Measurements from ENCODE around the gene KCNMA1. TPM values are rescaled to one million over a fixed set of nuclear protein-coding genes. Genes with fewer than 3 reads are reported as not detected.

The KCNMA1 gene
- total RNA-seq, 2 donors from 2014 or later, result 0.48 to 0.56 TPM

GRCh38 chr10:77511498-77512218 is 126.0 kb downstream of the KCNMA1 start:
- no peak overlapping the region for H3K27ac Mint-ChIP-seq
- H3K9me3 Mint-ChIP-seq, result no peaks in the 10 kb centered on the region
- H3K27me3 Mint-ChIP-seq, result peaks cover 13% of the 10 kb centered on the region
- no peaks in the 10 kb centered on the region for H3K36me3 Mint-ChIP-seq (ENCODE audit: low read depth)
- H3K4me3 Mint-ChIP-seq, result no peak overlapping the region
- no peak for ATAC-seq (replicated peaks)
- no peaks in the 10 kb centered on the region for H3K4me1 Mint-ChIP-seq

- Mint-ChIP-seq H3K36me3 (ENCODE audit: low read depth) (no peaks in the 10 kb centered on the region), H3K9me3 (no peaks in the 10 kb centered on the region), H3K4me3 (no peak overlapping the region), H3K27me3 (peaks cover 15% of the 10 kb centered on the region), H3K27ac (no peak overlapping the region), H3K4me1 (no peaks in the 10 kb centered on the region)
- no peak for ATAC-seq (replicated peaks)
These were observed 126.9 kb downstream of the KCNMA1 start for GRCh38 chr10:77510695-77511094.

DNA sequence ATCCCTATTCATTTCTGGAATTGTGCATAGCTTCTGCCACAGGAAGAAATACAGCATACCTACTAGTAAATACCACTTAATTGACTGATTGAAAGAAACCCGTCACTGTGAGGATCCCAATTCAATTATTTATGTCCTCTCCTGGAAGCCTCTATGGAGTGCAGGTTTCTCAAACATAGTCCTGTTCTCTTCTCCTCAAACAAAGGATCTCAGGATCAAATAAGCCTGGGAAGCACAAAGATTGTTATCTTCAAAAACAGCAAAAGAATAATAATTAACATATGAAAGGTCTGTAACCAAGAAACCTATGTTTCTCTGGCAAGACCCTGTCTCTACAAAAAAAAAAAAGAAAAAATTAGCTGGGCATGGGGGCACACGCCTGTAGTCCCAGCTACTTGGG is 127.3 kb downstream of the KCNMA1 start:
- no peaks in the 10 kb centered on the region for H3K36me3 Mint-ChIP-seq (ENCODE audit: low read depth)
- no peaks in the 10 kb centered on the region for H3K4me1 Mint-ChIP-seq
- no peak for ATAC-seq (replicated peaks)
- no peaks in the 10 kb centered on the region for H3K9me3 Mint-ChIP-seq
- H3K27ac Mint-ChIP-seq, result no peak overlapping the region
- peaks cover 19% of the 10 kb centered on the region for H3K27me3 Mint-ChIP-seq
- H3K4me3 Mint-ChIP-seq, result no peak overlapping the region

- H3K4me3 Mint-ChIP-seq, result no peak overlapping the region
- no peak overlapping the region for H3K27ac Mint-ChIP-seq
- no peaks in the 10 kb centered on the region for H3K36me3 Mint-ChIP-seq (ENCODE audit: low read depth)
- ATAC-seq (replicated peaks), result no peak
- H3K27me3 Mint-ChIP-seq, result peaks cover 20% of the 10 kb centered on the region
- no peaks in the 10 kb centered on the region for H3K9me3 Mint-ChIP-seq
- no peaks in the 10 kb centered on the region for H3K4me1 Mint-ChIP-seq
These were observed 128.2 kb downstream of the KCNMA1 start for GRCh38 chr10:77509391-77509790.

- Mint-ChIP-seq H3K27ac (no peak overlapping the region), H3K4me3 (no peak overlapping the region), H3K36me3 (ENCODE audit: low read depth) (no peaks in the 10 kb centered on the region), H3K9me3 (no peaks in the 10 kb centered on the region), H3K4me1 (no peaks in the 10 kb centered on the region), H3K27me3 (peaks cover 24% of the 10 kb centered on the region)
- ATAC-seq (replicated peaks), result no peak
These were observed 130.2 kb downstream of the KCNMA1 start for GRCh38 chr10:77507291-77507880.

DNA sequence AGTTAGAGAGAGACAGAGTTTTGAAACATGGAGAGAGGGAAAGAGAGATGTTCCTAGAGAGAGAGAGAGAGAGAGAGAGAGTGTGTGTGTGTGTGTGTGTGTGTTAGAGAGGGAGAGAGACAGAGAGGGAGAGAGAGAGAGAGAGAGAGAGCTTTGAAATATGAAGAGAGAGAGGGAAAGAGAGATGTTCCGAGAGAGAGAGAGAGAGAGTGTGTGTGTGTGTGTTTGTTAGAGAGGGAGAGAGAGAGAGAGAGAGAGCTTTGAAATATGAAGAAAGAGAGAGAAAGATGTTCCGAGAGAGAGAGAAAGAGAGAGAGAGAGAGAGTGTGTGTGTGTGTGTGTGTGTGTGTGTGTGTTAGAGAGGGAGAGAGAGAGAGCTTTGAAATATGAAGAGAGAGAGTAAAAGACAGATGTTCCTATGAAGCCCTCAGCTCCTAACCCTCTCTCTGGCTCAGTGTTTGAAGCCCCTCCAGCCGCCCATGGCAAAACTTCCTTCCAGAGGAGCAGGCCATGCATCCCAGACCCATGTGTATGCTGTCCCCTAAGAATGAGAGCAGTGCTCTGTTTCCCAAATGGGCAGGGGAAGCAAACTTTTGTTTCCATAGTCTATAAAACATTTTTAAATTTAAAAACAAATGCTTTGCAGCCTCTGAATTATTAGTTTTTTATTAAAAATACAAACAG is 130.9 kb downstream of the KCNMA1 start:
- Mint-ChIP-seq H3K36me3 (ENCODE audit: low read depth) (no peaks in the 10 kb centered on the region), H3K4me3 (no peak overlapping the region), H3K27me3 (peaks cover 27% of the 10 kb centered on the region), H3K9me3 (no peaks in the 10 kb centered on the region), H3K4me1 (no peaks in the 10 kb centered on the region), H3K27ac (no peak overlapping the region)
- no peak for ATAC-seq (replicated peaks)

DNA sequence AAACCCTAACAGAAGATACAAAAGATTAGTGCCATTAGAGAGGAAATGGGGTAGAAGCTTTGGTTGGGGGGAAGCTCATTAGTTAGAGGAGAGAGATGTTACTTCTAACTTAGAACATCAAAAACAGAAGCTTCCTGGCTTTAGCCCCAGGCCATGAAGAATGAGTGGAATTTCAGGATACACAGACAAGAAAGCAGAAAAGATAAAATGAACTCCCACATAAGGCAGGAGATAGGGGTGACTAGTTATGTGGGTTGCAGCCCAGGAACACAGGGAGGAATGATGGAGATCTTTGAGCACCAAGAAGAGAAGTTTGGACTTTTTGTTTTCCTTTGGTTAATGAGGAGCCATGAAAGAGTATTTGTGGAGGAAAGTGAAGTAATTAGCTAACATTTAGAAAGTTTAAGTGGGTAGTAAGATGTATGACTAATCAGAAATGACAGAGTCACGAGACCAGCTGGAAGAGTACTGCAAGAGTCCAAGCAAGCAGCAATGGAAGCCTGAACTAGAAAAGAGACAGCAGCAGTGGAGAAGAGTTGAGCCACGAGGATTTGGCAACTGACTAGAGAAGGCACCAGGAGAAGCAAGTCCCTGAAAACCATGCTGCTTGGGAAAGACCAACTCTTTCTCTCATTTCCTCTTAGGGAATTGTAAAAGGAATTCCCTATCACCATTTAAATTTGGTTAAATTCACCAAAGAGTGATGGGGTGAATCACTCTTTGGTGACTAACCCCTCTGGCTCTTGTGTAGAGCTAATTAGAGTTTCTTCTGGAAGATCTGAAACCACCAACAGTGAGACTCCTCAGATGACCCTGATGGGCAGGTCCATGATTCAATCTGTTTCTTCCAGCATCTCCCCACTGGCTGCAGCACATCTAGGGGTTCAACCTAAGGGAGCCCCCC is 131.9 kb downstream of the KCNMA1 start:
- Mint-ChIP-seq H3K4me1 (no peaks in the 10 kb centered on the region), H3K27ac (no peak overlapping the region), H3K36me3 (ENCODE audit: low read depth) (no peaks in the 10 kb centered on the region), H3K27me3 (peaks cover 24% of the 10 kb centered on the region), H3K9me3 (no peaks in the 10 kb centered on the region), H3K4me3 (no peak overlapping the region)
- ATAC-seq (replicated peaks), result peak; percentile 67

DNA sequence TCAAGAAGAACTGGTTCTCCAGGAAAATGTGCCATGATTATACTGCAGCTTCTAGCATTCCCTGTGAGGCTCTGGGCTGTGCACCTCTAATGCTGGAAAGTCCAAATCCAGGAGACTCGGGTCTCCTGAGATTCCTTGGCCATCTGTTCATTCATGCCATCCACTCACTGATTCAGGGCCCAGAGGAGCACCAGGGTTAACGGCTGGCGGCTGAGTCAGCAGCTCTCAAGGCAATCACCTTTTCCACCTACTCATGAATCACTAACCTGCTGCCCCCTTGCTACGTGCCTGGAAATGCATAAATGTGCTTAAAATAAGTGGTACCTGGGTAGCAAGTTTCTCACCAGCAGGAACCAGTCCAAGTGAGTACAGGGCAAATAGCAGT is 132.7 kb downstream of the KCNMA1 start:
- ATAC-seq (replicated peaks), result peak; percentile 25
- H3K36me3 Mint-ChIP-seq (ENCODE audit: low read depth), result no peaks in the 10 kb centered on the region
- H3K4me3 Mint-ChIP-seq, result no peak overlapping the region
- no peaks in the 10 kb centered on the region for H3K4me1 Mint-ChIP-seq
- H3K27me3 Mint-ChIP-seq, result peaks cover 23% of the 10 kb centered on the region
- no peak overlapping the region for H3K27ac Mint-ChIP-seq
- H3K9me3 Mint-ChIP-seq, result no peaks in the 10 kb centered on the region

DNA sequence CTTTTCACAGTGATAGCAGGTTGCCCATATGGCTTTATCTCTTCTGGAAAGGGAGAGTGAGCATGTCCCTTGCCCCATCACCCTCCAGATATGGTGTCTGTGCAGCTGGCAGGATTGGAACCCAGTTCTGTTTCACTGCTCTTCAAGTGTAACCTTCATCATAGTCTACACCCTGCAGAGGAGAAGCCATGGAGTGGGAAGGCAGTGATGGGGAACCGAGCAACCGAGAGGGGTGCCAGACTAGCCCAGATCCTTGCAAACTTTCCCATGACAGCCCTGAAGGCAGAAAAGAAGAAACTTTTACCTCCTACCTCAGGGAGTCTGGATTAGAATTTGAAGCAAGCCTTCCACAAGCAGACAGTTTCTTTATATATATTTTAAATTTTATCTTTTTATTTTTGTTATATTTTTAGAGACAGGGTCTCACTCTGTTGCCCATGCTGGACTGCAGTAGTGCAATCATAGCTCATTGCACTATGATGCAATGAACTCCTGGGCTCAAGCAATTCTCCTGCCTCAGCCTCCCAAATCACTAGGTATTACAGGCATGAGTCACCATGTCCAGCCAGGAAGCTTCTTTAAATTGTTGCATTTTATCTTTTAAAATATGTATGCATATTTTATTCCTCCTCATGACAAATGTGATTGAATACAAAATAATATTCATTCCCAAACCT is 133.3 kb downstream of the KCNMA1 start:
- Mint-ChIP-seq H3K4me3 (no peak overlapping the region), H3K27me3 (peaks cover 23% of the 10 kb centered on the region), H3K36me3 (ENCODE audit: low read depth) (no peaks in the 10 kb centered on the region), H3K27ac (no peak overlapping the region), H3K9me3 (no peaks in the 10 kb centered on the region), H3K4me1 (no peaks in the 10 kb centered on the region)
- ATAC-seq (replicated peaks), result no peak

DNA sequence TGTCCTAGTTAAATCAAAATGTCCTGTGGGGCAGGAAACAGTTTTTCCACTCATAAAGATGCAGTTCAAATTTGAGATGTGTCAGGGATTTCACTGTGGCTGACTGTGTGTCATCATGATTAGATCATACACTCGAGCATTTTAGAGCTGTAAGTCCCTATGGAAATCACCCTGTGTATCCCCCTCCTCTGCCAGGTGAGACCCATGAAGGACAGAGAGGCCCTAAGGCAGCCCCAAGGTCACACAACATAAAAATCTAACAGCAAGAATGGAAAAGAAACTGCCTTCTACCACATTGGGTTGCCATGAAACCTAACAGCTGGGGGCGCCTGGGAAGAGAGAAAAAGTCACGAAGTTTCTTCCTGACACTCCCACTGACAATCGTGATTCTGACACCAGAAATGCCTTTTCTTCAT is 135.8 kb downstream of the KCNMA1 start:
- ATAC-seq (replicated peaks), result peak; percentile 45
- no peaks in the 10 kb centered on the region for H3K36me3 Mint-ChIP-seq (ENCODE audit: low read depth)
- no peak overlapping the region for H3K27ac Mint-ChIP-seq
- H3K27me3 Mint-ChIP-seq, result peaks cover 18% of the 10 kb centered on the region
- H3K9me3 Mint-ChIP-seq, result no peaks in the 10 kb centered on the region
- no peak overlapping the region for H3K4me3 Mint-ChIP-seq
- H3K4me1 Mint-ChIP-seq, result no peaks in the 10 kb centered on the region

GRCh38 chr10:77501152-77501845 is 136.3 kb downstream of the KCNMA1 start:
- H3K4me3 Mint-ChIP-seq, result no peak overlapping the region
- H3K4me1 Mint-ChIP-seq, result no peaks in the 10 kb centered on the region
- peak; percentile 45 for ATAC-seq (replicated peaks)
- peaks cover 14% of the 10 kb centered on the region for H3K27me3 Mint-ChIP-seq
- no peaks in the 10 kb centered on the region for H3K36me3 Mint-ChIP-seq (ENCODE audit: low read depth)
- H3K9me3 Mint-ChIP-seq, result no peaks in the 10 kb centered on the region
- H3K27ac Mint-ChIP-seq, result no peak overlapping the region

- no peaks in the 10 kb centered on the region for H3K9me3 Mint-ChIP-seq
- no peaks in the 10 kb centered on the region for H3K36me3 Mint-ChIP-seq (ENCODE audit: low read depth)
- ATAC-seq (replicated peaks), result peak; percentile 64
- H3K4me1 Mint-ChIP-seq, result no peaks in the 10 kb centered on the region
- H3K4me3 Mint-ChIP-seq, result no peak overlapping the region
- H3K27me3 Mint-ChIP-seq, result peaks cover 12% of the 10 kb centered on the region
- no peak overlapping the region for H3K27ac Mint-ChIP-seq
These were observed 136.9 kb downstream of the KCNMA1 start for GRCh38 chr10:77500754-77501151.

DNA sequence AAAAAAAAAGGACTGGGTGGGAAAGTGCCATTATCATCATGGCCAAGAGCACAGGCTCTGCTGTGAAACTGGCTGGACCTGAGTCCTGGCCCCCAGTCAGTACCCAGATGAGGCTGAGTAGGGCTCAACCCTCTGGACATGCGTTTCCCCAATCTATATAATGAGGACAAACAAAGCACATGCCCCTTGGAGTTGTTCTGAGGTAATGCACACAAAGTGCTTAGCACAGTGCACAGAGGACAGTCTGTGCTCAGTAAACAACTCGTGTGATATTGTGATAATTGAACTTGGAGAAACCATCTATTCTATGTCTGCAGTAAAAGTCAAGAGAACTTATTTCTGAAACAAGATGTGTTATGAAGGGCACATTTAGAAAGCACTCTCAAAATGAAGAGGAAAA is 138.8 kb downstream of the KCNMA1 start:
- Mint-ChIP-seq H3K27ac (no peak overlapping the region), H3K4me3 (no peak overlapping the region), H3K9me3 (no peaks in the 10 kb centered on the region), H3K4me1 (no peaks in the 10 kb centered on the region), H3K36me3 (ENCODE audit: low read depth) (no peaks in the 10 kb centered on the region), H3K27me3 (peaks cover 4% of the 10 kb centered on the region)
- ATAC-seq (replicated peaks), result no peak

Measured in activated T-helper 17 cell treated with anti-CD3 and anti-CD28 coated beads, Interleukin-2, amount 50 U/mL, for 72 hours (primary cell).